Astrocyte (in vitro differentiated cells and primary cell): ENCODE results near the gene GJA4. TPM values are rescaled to one million over a fixed set of nuclear protein-coding genes. Genes with fewer than 3 reads are reported as not detected.

ENCODE experiments used
- DNase-seq: peaks from one replicate; pipeline ENCODE4 v3.0.0-alpha.2; 2010; ENCODE audit warnings: low read depth
- FAIRE-seq: peaks from 2 replicates; lab custom pipeline; 2011; peaks lifted over from hg19 to GRCh38; lab: Jason Lieb, UNC
- H2AFZ ChIP-seq: 2 replicates; pipeline ENCODE4 v1.6.0; 2012; ENCODE audit warnings: low read depth, low read length, inconsistent platforms
- H3K27ac ChIP-seq: 2 replicates; pipeline ENCODE4 v1.5.1; 2011; ENCODE audit warnings: low read depth, low read length, inconsistent platforms
- H3K27me3 ChIP-seq: 2 replicates; pipeline ENCODE4 v1.6.0; 2011; ENCODE audit warnings: low read length, inconsistent platforms; ENCODE audit not compliant: insufficient read depth
- H3K36me3 ChIP-seq: 2 replicates; pipeline ENCODE4 v1.5.1; 2011; ENCODE audit warnings: low read length, inconsistent platforms; ENCODE audit not compliant: insufficient read depth
- H3K4me1 ChIP-seq: 2 replicates; pipeline ENCODE4 v1.5.1; 2011; ENCODE audit warnings: low read length, inconsistent platforms; ENCODE audit not compliant: insufficient read depth
- H3K4me2 ChIP-seq: 2 replicates; pipeline ENCODE4 v1.6.0; 2012; ENCODE audit warnings: low read length, inconsistent platforms
- H3K4me3 ChIP-seq: 2 replicates; pipeline ENCODE4 v1.5.1; 2011; ENCODE audit warnings: low read depth, mild to moderate bottlenecking, low read length, inconsistent platforms; ENCODE audit not compliant: insufficient read depth
- H3K79me2 ChIP-seq: 2 replicates; pipeline ENCODE4 v1.6.0; 2012; ENCODE audit warnings: mild to moderate bottlenecking, low read length, inconsistent platforms; ENCODE audit not compliant: insufficient read depth
- H3K9ac ChIP-seq: 2 replicates; pipeline ENCODE4 v1.6.0; 2012; ENCODE audit warnings: mild to moderate bottlenecking, low read length, inconsistent platforms
- H3K9me3 ChIP-seq: 2 replicates; pipeline ENCODE4 v1.5.1; 2012; ENCODE audit warnings: low read depth, mild to moderate bottlenecking, low read length, inconsistent platforms; ENCODE audit not compliant: insufficient read depth
- H4K20me1 ChIP-seq: 2 replicates; pipeline ENCODE4 v1.6.0; 2012; ENCODE audit warnings: low read length, inconsistent platforms; ENCODE audit not compliant: insufficient read depth
- H3K27ac Mint-ChIP-seq: one replicate; pipeline ENCODE4 v1.8.0; 2021; ENCODE audit warnings: mild to moderate bottlenecking, mixed read lengths; ENCODE audit not compliant: unreplicated experiment
- H3K27me3 Mint-ChIP-seq: one replicate; pipeline ENCODE4 v1.8.0; 2021; ENCODE audit warnings: low read depth, mixed read lengths; ENCODE audit not compliant: unreplicated experiment
- H3K36me3 Mint-ChIP-seq: one replicate; pipeline ENCODE4 v1.8.0; 2021; ENCODE audit warnings: low read depth, mixed read lengths; ENCODE audit not compliant: unreplicated experiment
- H3K4me1 Mint-ChIP-seq: one replicate; pipeline ENCODE4 v1.8.0; 2021; ENCODE audit warnings: low read depth, mixed read lengths; ENCODE audit not compliant: unreplicated experiment
- H3K4me3 Mint-ChIP-seq: one replicate; pipeline ENCODE4 v1.8.0; 2021; ENCODE audit warnings: mild to moderate bottlenecking, moderate library complexity, mixed read lengths; ENCODE audit not compliant: unreplicated experiment
- H3K9me3 Mint-ChIP-seq: one replicate; pipeline ENCODE4 v1.8.0; 2021; ENCODE audit warnings: mild to moderate bottlenecking, mixed read lengths; ENCODE audit not compliant: unreplicated experiment
- EZH2 ChIP-seq: IDR thresholded peaks from 2 replicates; pipeline ENCODE4 v1.6.1; 2012; ENCODE audit warnings: mild to moderate bottlenecking, low read length, inconsistent platforms; ENCODE audit not compliant: insufficient read depth
- total RNA-seq: library from RNA; stranded (reverse); gene quantifications from 2 replicates; pipeline ENCODE4 v1.2.1, GENCODE V29; 2021
- TF ChIP-seq, protein P1 (sequence below): IDR thresholded peaks from 2 replicates; pipeline ENCODE4 v1.5.1; 2011; ENCODE audit warnings: low read depth, mild to moderate bottlenecking, inconsistent platforms, low read length, moderate library complexity; ENCODE audit not compliant: insufficient read depth

Gene GJA4
- total RNA-seq, 1 donor from 2014 or later: not detected

DNA sequence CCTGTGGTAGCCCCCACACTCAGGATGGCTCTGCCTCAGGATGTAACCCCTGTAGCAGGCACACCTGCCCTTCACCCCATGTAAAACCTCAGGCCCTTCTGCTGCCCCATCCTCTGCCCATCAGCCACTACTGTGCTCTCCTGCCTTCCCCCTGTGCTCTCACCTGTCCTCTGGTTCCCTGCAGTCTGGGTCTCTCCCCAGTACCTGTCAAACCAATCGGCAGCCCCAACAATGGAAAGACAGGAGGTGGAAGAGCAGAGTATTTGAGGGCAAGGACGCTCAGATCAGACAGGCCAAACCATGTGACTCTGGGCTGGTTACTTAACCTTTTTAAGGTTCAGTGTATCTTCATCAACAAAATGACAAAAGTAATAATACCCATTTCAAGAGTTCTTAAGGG is 35.8 kb downstream of the GJA4 start:
- Histone ChIP-seq H4K20me1 (no peaks in the 10 kb centered on the region), H3K79me2 (no peaks in the 10 kb centered on the region), H3K9me3 (peaks cover 2% of the 10 kb centered on the region), H3K36me3 (no peaks in the 10 kb centered on the region), H2AFZ (no peak overlapping the region), H3K9ac (no peak overlapping the region), H3K27ac (no peak overlapping the region), H3K4me3 (no peak overlapping the region), H3K4me2 (no peak overlapping the region), H3K27me3 (no peaks in the 10 kb centered on the region), H3K4me1 (no peaks in the 10 kb centered on the region)
- no peaks in the 10 kb centered on the region for H3K4me1 Mint-ChIP-seq
- no peaks in the 10 kb centered on the region for H3K36me3 Mint-ChIP-seq
- H3K4me3 Mint-ChIP-seq: no peak overlapping the region
- DNase-seq (no peak), FAIRE-seq (no peak)
- peaks cover 3% of the 10 kb centered on the region for H3K9me3 Mint-ChIP-seq
- no peak overlapping the region for H3K27ac Mint-ChIP-seq
- TF ChIP-seq, protein P1, sequence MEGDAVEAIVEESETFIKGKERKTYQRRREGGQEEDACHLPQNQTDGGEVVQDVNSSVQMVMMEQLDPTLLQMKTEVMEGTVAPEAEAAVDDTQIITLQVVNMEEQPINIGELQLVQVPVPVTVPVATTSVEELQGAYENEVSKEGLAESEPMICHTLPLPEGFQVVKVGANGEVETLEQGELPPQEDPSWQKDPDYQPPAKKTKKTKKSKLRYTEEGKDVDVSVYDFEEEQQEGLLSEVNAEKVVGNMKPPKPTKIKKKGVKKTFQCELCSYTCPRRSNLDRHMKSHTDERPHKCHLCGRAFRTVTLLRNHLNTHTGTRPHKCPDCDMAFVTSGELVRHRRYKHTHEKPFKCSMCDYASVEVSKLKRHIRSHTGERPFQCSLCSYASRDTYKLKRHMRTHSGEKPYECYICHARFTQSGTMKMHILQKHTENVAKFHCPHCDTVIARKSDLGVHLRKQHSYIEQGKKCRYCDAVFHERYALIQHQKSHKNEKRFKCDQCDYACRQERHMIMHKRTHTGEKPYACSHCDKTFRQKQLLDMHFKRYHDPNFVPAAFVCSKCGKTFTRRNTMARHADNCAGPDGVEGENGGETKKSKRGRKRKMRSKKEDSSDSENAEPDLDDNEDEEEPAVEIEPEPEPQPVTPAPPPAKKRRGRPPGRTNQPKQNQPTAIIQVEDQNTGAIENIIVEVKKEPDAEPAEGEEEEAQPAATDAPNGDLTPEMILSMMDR: no peak
- TF ChIP-seq EZH2: no peak
- peaks cover 15% of the 10 kb centered on the region for H3K27me3 Mint-ChIP-seq

DNA sequence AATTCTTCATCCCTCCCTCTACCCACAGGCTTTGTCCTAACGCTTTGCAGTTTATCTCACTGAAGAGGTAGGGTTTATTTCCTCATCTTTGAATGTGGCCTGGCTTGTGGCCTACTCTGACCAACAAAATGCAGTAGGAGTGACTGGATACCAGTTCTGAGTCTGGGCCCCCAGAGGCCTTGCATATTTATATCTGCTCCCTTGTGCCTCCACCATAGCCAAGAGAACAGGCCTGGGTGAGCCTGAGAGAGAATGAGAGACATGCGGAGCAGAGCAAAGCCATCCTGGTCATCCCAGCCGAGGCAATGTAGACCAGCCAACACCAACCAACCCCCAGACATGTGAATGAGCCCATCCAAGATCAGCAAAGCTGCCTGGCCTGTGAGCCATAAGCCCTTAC is 36.5 kb downstream of the GJA4 start:
- no peak overlapping the region for H3K4me3 Mint-ChIP-seq
- H3K9me3 Mint-ChIP-seq: peaks cover 3% of the 10 kb centered on the region
- TF ChIP-seq EZH2: no peak
- TF ChIP-seq, protein P1: no peak
- H3K36me3 Mint-ChIP-seq: no peaks in the 10 kb centered on the region
- Histone ChIP-seq H3K79me2 (no peaks in the 10 kb centered on the region), H3K4me2 (no peak overlapping the region), H4K20me1 (no peaks in the 10 kb centered on the region), H3K36me3 (no peaks in the 10 kb centered on the region), H2AFZ (no peak overlapping the region), H3K9me3 (no peaks in the 10 kb centered on the region), H3K27ac (no peak overlapping the region), H3K4me3 (no peak overlapping the region), H3K4me1 (no peaks in the 10 kb centered on the region), H3K9ac (no peak overlapping the region), H3K27me3 (no peaks in the 10 kb centered on the region)
- no peak for FAIRE-seq
- peaks cover 15% of the 10 kb centered on the region for H3K27me3 Mint-ChIP-seq
- H3K4me1 Mint-ChIP-seq: no peaks in the 10 kb centered on the region
- DNase-seq: peak; percentile 56
- no peak overlapping the region for H3K27ac Mint-ChIP-seq

DNA sequence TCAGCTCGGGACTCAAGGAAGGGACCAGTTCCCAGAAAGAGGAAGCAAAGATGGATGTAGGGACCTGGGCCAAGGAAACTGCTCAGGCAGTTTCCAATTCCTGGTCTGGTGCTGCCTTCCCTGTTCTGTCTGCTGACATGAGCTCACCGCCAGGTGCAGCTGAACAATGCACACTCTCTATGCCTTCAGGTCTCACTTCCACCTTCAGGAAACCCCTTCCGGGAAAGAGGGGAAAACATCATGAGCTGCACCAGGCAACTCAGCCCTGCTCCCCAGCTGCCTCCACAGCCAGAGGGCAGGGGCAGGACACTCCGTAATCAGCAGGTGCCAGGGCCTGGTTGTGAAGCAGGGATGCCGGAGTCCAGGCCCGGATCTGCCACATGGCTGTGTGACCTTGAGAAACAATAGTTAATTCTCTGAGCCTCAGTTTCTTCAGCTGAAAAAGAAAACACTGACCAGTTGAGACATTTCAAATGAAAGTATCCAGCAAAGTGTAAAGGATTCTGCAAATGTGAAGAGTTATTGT is 39.0 kb downstream of the GJA4 start:
- no peaks in the 10 kb centered on the region for H3K36me3 Mint-ChIP-seq
- Histone ChIP-seq H2AFZ (no peak overlapping the region), H3K9me3 (no peaks in the 10 kb centered on the region), H4K20me1 (no peaks in the 10 kb centered on the region), H3K4me2 (no peak overlapping the region), H3K79me2 (no peaks in the 10 kb centered on the region), H3K4me1 (peaks cover 5% of the 10 kb centered on the region), H3K9ac (no peak overlapping the region), H3K27ac (no peak overlapping the region), H3K27me3 (no peaks in the 10 kb centered on the region), H3K36me3 (no peaks in the 10 kb centered on the region), H3K4me3 (no peak overlapping the region)
- no peak overlapping the region for H3K4me3 Mint-ChIP-seq
- no peak for FAIRE-seq
- peaks cover 3% of the 10 kb centered on the region for H3K9me3 Mint-ChIP-seq
- H3K27me3 Mint-ChIP-seq: peaks cover 9% of the 10 kb centered on the region
- peaks cover 8% of the 10 kb centered on the region for H3K4me1 Mint-ChIP-seq
- TF ChIP-seq EZH2: no peak
- TF ChIP-seq, protein P1: no peak
- DNase-seq: no peak
- no peak overlapping the region for H3K27ac Mint-ChIP-seq
